K562 (cell line): Measurements from ENCODE around the gene EMC8. TPM values are rescaled to one million over a fixed set of nuclear protein-coding genes. Genes with fewer than 3 reads are reported as not detected.

ENCODE experiments used
- ATAC-seq: fragments of 200-7000 bp; cut with Tn5 transposase; 3 replicates; pipeline ENCODE4 v1.9.1; 2020; ENCODE audit warnings: moderate library complexity
- BruUV-seq: library from RNA; stranded (reverse); fragments of 400-500 nt; replicated peaks from 2 replicates; lab custom pipeline; 2021; lab: Mats Ljungman, UMichigan
- CTCF ChIA-PET: fragments of 300-600 bp; formaldehyde crosslinking; extraction: SDS; loops from one replicate; lab custom pipeline; 2021; ENCODE audit warnings: low intra/inter-chr PET ratio; lab: Yijun Ruan, JAX
- POLR2A ChIA-PET: fragments of 300-600, 350-650 bp; sonication (Branson Sonifier 250); formaldehyde crosslinking; extraction: SDS; loops from one replicate; lab custom pipeline; 2021; ENCODE audit warnings: antibody characterized with exemption, inconsistent platforms; lab: Yijun Ruan, JAX
- DNase-seq, 4 experiments: peaks; one replicate each; pipeline versions ENCODE4 v3.0.0 to v3.0.0-alpha.2; 2011 to 2018; ENCODE audit warnings: low spot score in 3 of 4, mixed read lengths in 3 of 4; ENCODE audit errors: extremely low read depth in 1 of 4
- FAIRE-seq: peaks from 2 replicates; lab custom pipeline; 2011; peaks lifted over from hg19 to GRCh38; lab: Jason Lieb, UNC
- H2AFZ ChIP-seq: 2 replicates; pipeline ENCODE4 v1.6.0; 2011; ENCODE audit warnings: low read depth, low read length, control low read depth, inconsistent platforms
- H3K27ac ChIP-seq: fragments of 200-600 bp; 3 replicates; pipeline ENCODE4 v1.8.0; 2011; ENCODE audit warnings: low read depth, mild to moderate bottlenecking, control low read depth, inconsistent platforms, low read length, moderate library complexity, mixed read lengths; ENCODE audit errors: extremely low read depth
- H3K27me3 ChIP-seq, 2 experiments: fragments of 300-600 bp in 1 of 2; 2 replicates in 1 of 2; 3 replicates in 1 of 2; pipeline versions ENCODE4 v1.6.0 to v1.8.0; 2011; ENCODE audit warnings: inconsistent platforms in 2 of 2, low read length in 2 of 2, mild to moderate bottlenecking in 1 of 2, mixed read lengths in 1 of 2, moderate library complexity in 1 of 2; ENCODE audit not compliant: control insufficient read depth in 2 of 2, insufficient read depth in 2 of 2
- H3K36me3 ChIP-seq: fragments of 300-600 bp; 3 replicates; pipeline ENCODE4 v1.8.0; 2011; ENCODE audit warnings: mild to moderate bottlenecking, low read length, inconsistent platforms; ENCODE audit not compliant: control insufficient read depth, insufficient read depth
- H3K4me1 ChIP-seq, 2 experiments: fragments of 200-600 bp in 1 of 2; replicated peaks in 1 of 2; 2 replicates in 1 of 2; 3 replicates in 1 of 2; pipeline versions ENCODE4 v1.5.1 to v1.8.0; 2011; ENCODE audit warnings: inconsistent platforms in 2 of 2, low read length in 2 of 2, mild to moderate bottlenecking in 1 of 2, mixed read lengths in 1 of 2, moderate library complexity in 1 of 2; ENCODE audit not compliant: control insufficient read depth in 2 of 2, insufficient read depth in 2 of 2
- H3K4me2 ChIP-seq: 2 replicates; pipeline ENCODE4 v1.6.1; 2011; ENCODE audit warnings: low read length, control low read depth, inconsistent platforms, mixed read lengths; ENCODE audit not compliant: insufficient read depth
- H3K4me3 ChIP-seq: fragments of 200-600 bp; sonication (generic), shearing (Covaris generic); 2 replicates; pipeline ENCODE4 v1.5.1; 2016; ENCODE audit warnings: control low read depth, inconsistent platforms
- H3K79me2 ChIP-seq: fragments of 200-600 bp; 3 replicates; pipeline ENCODE4 v1.8.0; 2011; ENCODE audit warnings: low read length, inconsistent platforms; ENCODE audit not compliant: control insufficient read depth, insufficient read depth
- H3K9ac ChIP-seq, 2 experiments: 2 replicates each; pipeline versions ENCODE4 v1.6.0 to v1.6.1; 2011; ENCODE audit warnings: low read depth in 2 of 2, low read length in 2 of 2, control low read depth in 1 of 2, inconsistent platforms in 1 of 2, mild to moderate bottlenecking in 1 of 2, mixed read lengths in 1 of 2; ENCODE audit not compliant: insufficient read depth in 1 of 2
- H3K9me1 ChIP-seq: one replicate; pipeline ENCODE4 v1.6.0; 2011; ENCODE audit warnings: inconsistent platforms, mild to moderate bottlenecking, low read length, moderate library complexity; ENCODE audit not compliant: control insufficient read depth, insufficient read depth
- H3K9me3 ChIP-seq: replicated peaks from 2 replicates; pipeline ENCODE4 v1.5.1; 2011; ENCODE audit warnings: low read depth, low read length, inconsistent platforms; ENCODE audit not compliant: control insufficient read depth, insufficient read depth
- H4K20me1 ChIP-seq: replicated peaks from 2 replicates; pipeline ENCODE4 v1.6.1; 2011; ENCODE audit warnings: low read length, inconsistent platforms, mixed read lengths; ENCODE audit not compliant: control insufficient read depth, insufficient read depth
- CHCHD3 ChIP-seq: fragments of 250-450 bp; sonication (Bioruptor Pico); IDR thresholded peaks from 2 replicates; pipeline ENCODE4 v2.1.2; 2022; ENCODE audit warnings: mild to moderate bottlenecking
- GTF2A2 ChIP-seq: IDR thresholded peaks from 2 replicates; pipeline ENCODE4 v1.6.1; 2016; ENCODE audit warnings: mild to moderate bottlenecking, missing genetic modification characterization, missing compliant biosample characterization
- STAG1 ChIP-seq: sonication (generic); formaldehyde crosslinking; IDR thresholded peaks from 2 replicates; pipeline ENCODE4 v1.5.0; 2020; ENCODE audit warnings: missing genetic modification reagents, borderline replicate concordance
- TAL1 ChIP-seq: fragments of 450-650 bp; IDR thresholded peaks from 2 replicates; pipeline ENCODE4 v1.6.1; 2016; ENCODE audit warnings: mild to moderate bottlenecking
- THRAP3 ChIP-seq: fragments of 450-650 bp; IDR thresholded peaks from 2 replicates; pipeline ENCODE4 v1.6.1; 2016; ENCODE audit warnings: mild to moderate bottlenecking, inconsistent platforms, borderline replicate concordance
- TRIM24 ChIP-seq, 2 experiments: fragments of 450-650 bp; IDR thresholded peaks; 2 replicates each; pipeline ENCODE4 v1.6.1; 2016
- ZNF695 ChIP-seq: fragments of 450-650 bp; formaldehyde crosslinking; IDR thresholded peaks from 2 replicates; pipeline ENCODE4 v1.4.0; 2020; ENCODE audit warnings: mild to moderate bottlenecking, moderate library complexity
- WGBS: fragments of 100-300 bp; shearing (Covaris generic); methylation state at CpG from one replicate; pipeline ENCODE4 v1.1.6; 2016; ENCODE audit warnings: low coverage, mixed read lengths; ENCODE audit not compliant: insufficient coverage; ENCODE audit errors: missing lambda C conversion rate; 5-methylcytosine and 5-hydroxymethylcytosine counted together
- in situ Hi-C: fragments of 300-500 bp; cut with MboI; formaldehyde crosslinking; loops from 4 replicates; pipeline ENCODE4 v1.15.0; 2018; ENCODE audit warnings: inconsistent platforms, mixed read lengths
- intact Hi-C: fragments of 100-400 bp; cut with micrococcal nuclease; formaldehyde crosslinking; loops from 2 replicates; pipeline ENCODE4 v1.14.2; 2022
- polyA plus RNA-seq, 8 experiments: library from polyadenylated mRNA; depleted of rRNA in 4 of 8; stranded (reverse) in 5 of 8; unstranded in 3 of 8; fragments of >200 nt; fragmentation: Nextera tagmentation in 2 of 8; fragmentation: Illumina TruSeq in 1 of 8; extraction: Ambion mirVana in 2 of 8; extraction: Trizol in 1 of 8; gene quantifications; 2 replicates each; pipeline versions ENCODE4 v1.2.1 to v1.2.3, GENCODE V29; 2011 to 2014; ENCODE audit warnings: inconsistent platforms in 1 of 8, missing spikeins in 1 of 8
- total RNA-seq, 7 experiments: library from RNA; depleted of rRNA in 6 of 7; stranded (reverse); fragments of >200 nt in 6 of 7; fragmentation: Illumina TruSeq in 2 of 7; extraction: Trizol in 2 of 7; gene quantifications; 2 replicates each; pipeline versions ENCODE4 v1.2.1 to v1.2.3, GENCODE V29; 2011 to 2021; ENCODE audit warnings: low replicate concordance in 1 of 7
- TF ChIP-seq, protein P1 (sequence below), 2 experiments: fragments of 450-650 bp in 1 of 2; sonication (generic) in 1 of 2; formaldehyde crosslinking in 1 of 2; IDR thresholded peaks in 1 of 2; conservative IDR thresholded peaks in 1 of 2; 2 replicates each; pipeline versions ENCODE4 v1.6.1 to v1.8.1; 2016 to 2023; ENCODE audit warnings: mild to moderate bottlenecking in 2 of 2, moderate library complexity in 2 of 2, inconsistent platforms in 1 of 2, missing genetic modification reagents in 1 of 2
- TF ChIP-seq, protein P2 (sequence below), 2 experiments: IDR thresholded peaks; 2 replicates each; pipeline ENCODE4 v1.6.1; 2011; ENCODE audit warnings: borderline replicate concordance in 1 of 2, control low read depth in 1 of 2, low read depth in 1 of 2, low read length in 1 of 2, mild to moderate bottlenecking in 1 of 2, mixed read lengths in 1 of 2, moderate library complexity in 1 of 2; ENCODE audit not compliant: insufficient read depth in 1 of 2, insufficient read length in 1 of 2, poor library complexity in 1 of 2, severe bottlenecking in 1 of 2; ENCODE audit errors: extremely low read depth in 1 of 2

EMC8 gene
- total and polyA plus RNA-seq, 9 of the 15 experiments (the other 6 are each of a cell fraction or from before 2014, with no cell fraction given), result 11.4 to 81.8 (median 48.6) TPM

DNA sequence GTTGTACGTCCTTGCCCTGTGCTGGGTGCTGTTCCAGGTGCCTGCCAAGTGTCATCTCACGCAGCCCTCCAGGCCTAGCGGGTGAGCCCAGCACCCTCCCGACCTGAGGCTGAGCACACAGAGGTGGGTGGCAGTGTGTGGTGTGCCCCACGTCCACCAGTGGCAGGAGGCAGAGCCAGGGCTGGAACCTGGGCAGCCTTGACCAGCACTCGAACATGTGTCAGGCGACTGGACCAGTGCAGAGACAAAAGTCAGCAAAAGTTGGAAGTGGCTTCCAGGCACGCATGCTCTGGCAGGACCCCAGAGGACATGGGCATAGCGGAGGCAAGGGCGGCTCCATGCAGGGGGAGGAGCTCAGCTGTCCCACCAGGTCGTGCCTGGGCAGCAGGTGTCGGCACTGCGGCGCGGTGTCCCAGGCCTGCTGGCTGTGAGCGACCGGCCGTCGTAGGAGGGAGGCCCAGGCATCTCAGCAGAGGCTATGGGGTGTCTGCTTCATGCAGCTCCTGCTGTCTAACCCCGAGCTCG lies 35.9 kb upstream of the EMC8 start:
- BruUV-seq, result no TSS peak
- Histone ChIP-seq H3K79me2 (no peaks in the 10 kb centered on the region), H3K27ac (no peak overlapping the region), H3K9ac (no peak overlapping the region), H3K4me2 (no peak overlapping the region), H2AFZ (no peak overlapping the region), H3K9me1 (peaks cover 3% of the 10 kb centered on the region), H3K4me1 (peaks cover 0 to 5% of the 10 kb centered on the region in 2 experiments; a peak in 1 of 5 replicates), H3K4me3 (no peak overlapping the region), H3K36me3 (no peaks in the 10 kb centered on the region), H3K9me3 (no peaks in the 10 kb centered on the region), H3K27me3 (peaks cover 34 to 52% of the 10 kb centered on the region in 2 experiments), H4K20me1 (peaks cover 3% of the 10 kb centered on the region; the same call in 1 of the 2 replicates)
- FAIRE-seq, result no peak
- POLR2A ChIA-PET, result no interaction called here
- no peak for DNase-seq
- CTCF ChIA-PET, result no interaction called here
- intact Hi-C loops (no loop called here), in situ Hi-C loops (no loop called here)
- no peak for ATAC-seq
- 3% methylated on average over 16 of the region's 21 CpGs for WGBS
- no peak for TF ChIP-seq TRIM24 (IDR thresholded peaks at IDR 0.05)
- TF ChIP-seq, protein P1, sequence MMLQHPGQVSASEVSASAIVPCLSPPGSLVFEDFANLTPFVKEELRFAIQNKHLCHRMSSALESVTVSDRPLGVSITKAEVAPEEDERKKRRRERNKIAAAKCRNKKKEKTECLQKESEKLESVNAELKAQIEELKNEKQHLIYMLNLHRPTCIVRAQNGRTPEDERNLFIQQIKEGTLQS (IDR thresholded peaks at IDR 0.05), result no peak
- TF ChIP-seq, protein P1 (CRISPR knock-in tag; conservative IDR thresholded peaks at IDR 0.05), result no peak
- TF ChIP-seq ZNF695 (CRISPR knock-in tag), result no peak
- no peak for TF ChIP-seq STAG1
- no peak for TF ChIP-seq CHCHD3 (CRISPR knock-in tag)
- TF ChIP-seq THRAP3, result no peak
- no peak for TF ChIP-seq GTF2A2 (tag)
- TF ChIP-seq, protein P2, sequence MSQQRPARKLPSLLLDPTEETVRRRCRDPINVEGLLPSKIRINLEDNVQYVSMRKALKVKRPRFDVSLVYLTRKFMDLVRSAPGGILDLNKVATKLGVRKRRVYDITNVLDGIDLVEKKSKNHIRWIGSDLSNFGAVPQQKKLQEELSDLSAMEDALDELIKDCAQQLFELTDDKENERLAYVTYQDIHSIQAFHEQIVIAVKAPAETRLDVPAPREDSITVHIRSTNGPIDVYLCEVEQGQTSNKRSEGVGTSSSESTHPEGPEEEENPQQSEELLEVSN (IDR thresholded peaks at IDR 0.05; ENCODE audit: borderline replicate concordance in 1 of 2, extremely low read depth in 1 of 2, insufficient read depth in 1 of 2, insufficient read length in 1 of 2, low read depth in 1 of 2, low read length in 1 of 2, poor library complexity in 1 of 2, severe bottlenecking in 1 of 2), result no peak
- no peak for TF ChIP-seq TAL1
